GM21825 (cell line): ENCODE results near the gene BICD1.

Experiments used
- ATAC-seq: cut with Tn5 transposase; IDR thresholded peaks from one replicate; pipeline ENCODE4 v1.9.1; 2021; ENCODE audit warnings: mild to moderate bottlenecking, moderate library complexity; ENCODE audit not compliant: unreplicated experiment

Gene BICD1

DNA sequence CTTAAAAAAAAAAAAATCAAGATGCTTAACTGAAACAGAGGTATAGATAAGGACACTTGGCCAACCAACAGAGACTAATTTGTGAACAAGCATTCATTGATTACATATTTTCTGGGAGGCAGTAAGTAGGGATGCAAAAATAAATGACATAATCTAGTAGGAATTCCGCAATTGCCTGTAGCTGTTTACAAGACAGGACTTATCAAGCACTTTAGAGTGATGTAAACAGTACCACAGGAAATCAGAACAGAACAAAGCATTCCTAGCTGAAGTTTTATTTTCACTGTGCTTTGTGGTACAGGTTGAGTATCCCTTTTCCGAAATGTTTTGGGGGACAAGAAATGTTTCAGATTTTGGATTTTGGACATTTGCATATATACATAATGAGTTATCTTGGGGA is 224.5 kb downstream of the BICD1 start:
- no peak for ATAC-seq

- no peak for ATAC-seq
Measured at GRCh38 chr12:32332446-32332845, 225.8 kb downstream of the BICD1 start.

DNA sequence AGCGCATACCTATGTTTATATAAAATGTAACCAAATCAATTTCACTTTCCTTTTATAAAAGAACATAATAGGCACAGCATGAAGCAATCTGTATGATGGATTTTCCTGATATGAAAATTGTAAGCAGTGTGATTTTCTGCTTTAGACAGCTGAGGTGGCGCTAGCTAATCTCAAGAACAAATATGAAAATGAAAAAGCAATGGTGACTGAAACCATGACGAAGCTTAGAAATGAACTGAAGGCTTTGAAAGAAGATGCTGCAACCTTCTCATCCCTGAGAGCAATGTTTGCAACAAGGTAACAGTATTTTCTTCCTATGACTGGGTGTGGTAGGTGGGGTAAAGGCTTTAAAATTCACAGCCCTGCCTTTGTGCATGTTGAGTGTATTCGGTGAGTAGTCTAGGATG is 227.7 kb downstream of the BICD1 start:
- ATAC-seq, result no peak

DNA sequence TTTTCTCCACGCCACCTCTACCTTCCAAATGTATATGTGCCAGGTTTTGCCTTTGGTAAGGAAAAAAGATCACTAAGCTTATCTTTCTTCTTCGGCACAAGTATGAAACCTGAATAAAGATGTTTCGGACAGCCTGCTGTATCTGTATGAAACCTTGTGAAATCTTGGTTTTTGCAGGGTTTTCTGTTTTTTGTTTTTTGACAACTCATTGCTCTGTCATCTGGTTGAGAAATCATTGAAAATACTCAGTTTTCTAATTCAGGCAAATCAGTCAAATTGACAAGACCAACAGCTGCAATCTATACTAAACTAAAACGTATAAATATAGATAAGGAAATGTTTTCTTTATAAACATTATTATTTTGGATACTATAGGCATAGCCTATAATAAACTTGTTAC is 229.6 kb downstream of the BICD1 start:
- no peak for ATAC-seq

- ATAC-seq, result no peak
Measured at GRCh38 chr12:32343496-32343895, 236.8 kb downstream of the BICD1 start.

DNA sequence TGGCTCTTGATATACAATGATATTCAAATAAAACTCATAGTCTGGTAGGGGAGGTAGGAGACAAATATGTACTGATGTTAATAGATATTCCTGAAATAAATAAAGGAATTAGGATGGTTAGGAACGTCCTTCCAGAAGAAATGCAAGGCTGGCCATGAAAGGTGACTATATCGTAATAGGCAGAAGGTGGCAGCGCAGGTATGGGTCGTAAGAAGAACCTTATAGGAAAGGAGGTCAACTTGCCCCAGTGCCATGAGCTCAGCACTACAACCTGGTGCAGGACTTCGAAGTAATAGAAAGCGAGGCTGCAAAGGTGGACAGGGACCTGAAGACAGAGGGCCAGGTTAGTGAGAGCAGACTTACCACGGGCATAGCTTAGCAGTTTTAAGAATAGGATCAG is 237.4 kb downstream of the BICD1 start:
- no peak for ATAC-seq

- no peak for ATAC-seq
Measured at GRCh38 chr12:32353540-32353939, 246.9 kb downstream of the BICD1 start.

- ATAC-seq, result no peak
Measured at GRCh38 chr12:32357601-32358249, 251.1 kb downstream of the BICD1 start.

DNA sequence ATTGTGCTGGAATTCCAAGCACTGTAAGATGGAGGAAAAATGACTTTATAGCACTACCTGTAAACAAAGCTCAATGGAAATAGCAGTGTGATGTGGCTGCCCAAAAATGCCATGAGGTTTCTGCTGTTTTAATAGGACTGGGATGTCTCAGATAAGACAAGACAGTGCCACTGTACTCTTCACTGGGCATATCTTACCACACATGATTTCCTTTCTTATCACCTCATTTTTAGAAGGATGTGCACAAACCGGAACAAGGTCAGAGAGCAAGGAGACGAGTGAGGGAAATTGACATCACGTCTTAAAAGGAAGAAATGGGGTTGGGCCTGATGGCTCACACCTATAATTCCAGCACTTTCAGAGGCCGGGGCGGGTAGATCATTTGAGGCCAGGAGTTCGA is 254.3 kb downstream of the BICD1 start:
- no peak for ATAC-seq

DNA sequence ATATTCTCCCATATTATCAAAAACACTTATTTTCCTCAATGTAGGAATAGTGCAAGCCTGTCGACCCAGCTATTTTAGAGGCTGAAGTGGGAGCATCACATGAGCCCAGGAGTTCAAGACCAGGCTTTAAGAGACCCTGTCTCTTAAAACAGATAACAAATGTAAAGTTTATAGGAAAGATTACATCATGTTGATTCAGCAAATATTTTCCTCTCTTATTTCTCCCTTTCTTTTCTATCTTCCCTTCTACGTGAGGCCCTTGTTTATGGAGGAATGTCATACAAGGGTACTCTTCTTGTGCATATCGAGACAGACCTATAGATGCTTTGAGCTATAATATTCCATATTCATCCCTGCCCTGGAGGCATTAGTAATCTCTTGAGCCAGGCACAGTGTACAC is 256.2 kb downstream of the BICD1 start:
- ATAC-seq, result no peak

DNA sequence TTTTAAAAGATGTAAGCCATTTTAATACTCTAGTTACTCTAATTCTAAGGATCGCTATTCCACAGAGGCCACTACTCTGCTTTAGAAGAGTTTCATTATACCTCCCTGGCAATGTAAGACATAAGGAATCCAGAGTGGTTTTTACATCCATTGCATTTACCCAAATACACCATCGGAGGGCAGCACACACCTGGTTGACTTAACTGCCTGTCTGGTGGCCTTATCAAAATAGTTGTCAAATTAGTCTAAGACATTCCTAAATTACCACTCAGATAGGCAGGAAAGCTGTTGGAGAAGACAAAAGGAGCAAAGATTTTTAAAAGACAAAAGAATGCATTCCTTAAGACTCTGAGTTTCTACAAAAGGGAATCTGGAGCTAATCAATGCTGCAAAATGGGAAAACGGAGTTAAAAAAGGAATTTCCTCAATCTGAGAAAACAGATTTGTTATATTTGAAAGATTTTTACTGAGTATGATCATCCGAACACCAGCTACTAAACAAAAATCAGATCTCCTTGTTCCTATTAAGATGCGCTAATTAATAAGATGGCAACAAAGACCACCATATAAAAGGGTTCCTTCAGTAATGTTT is 258.9 kb downstream of the BICD1 start:
- ATAC-seq, result peak; percentile 61

- ATAC-seq, result no peak
Measured at GRCh38 chr12:32366714-32367113, 260.1 kb downstream of the BICD1 start.

DNA sequence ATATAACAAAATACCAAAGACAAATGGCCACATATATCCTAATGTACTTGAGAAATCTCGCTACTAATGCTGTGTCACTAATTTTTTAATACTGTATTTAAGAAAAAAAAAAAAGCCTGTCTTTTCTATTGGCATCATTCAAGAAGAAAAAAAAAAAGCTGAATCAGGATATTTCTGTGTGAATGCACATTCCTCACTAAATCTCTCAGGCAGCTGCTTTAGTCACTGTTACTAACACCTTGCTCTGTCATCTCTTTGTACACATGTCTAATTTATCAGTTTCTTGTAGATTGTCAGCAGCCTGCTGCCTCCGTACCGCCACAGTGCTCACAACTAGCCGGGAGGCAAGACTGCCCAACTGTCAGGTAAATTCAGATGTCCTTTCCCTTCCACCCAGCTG is 260.7 kb downstream of the BICD1 start:
- no peak for ATAC-seq

GRCh38 chr12:32369202-32369601 is 262.6 kb downstream of the BICD1 start:
- no peak for ATAC-seq

- ATAC-seq, result no peak
Measured at GRCh38 chr12:32377344-32378055, 270.9 kb downstream of the BICD1 start.

- no peak for ATAC-seq
Measured at GRCh38 chr12:32379213-32379612, 272.6 kb downstream of the BICD1 start.

DNA sequence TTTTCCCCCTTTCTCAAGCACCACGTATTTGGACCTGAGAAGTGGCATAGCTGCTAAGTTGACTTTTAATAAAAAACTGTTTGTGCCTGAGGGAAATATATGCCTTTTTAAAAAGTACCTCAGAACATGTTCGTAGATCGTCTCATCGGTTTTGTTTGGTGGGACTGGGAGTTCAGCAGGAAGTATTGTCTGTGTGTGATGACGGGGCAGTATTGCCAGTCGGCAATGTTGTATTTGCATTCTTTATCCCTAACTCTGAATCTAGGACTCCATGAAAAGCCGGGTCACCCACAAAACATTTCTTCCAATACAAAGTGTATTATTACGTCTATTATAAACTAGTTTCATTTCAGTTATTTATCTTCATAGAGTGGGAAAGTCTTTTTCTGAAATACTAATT is 273.0 kb downstream of the BICD1 start:
- ATAC-seq, result no peak

GRCh38 chr12:32382226-32382625 is 275.6 kb downstream of the BICD1 start:
- ATAC-seq, result no peak

GRCh38 chr12:32390572-32391219 is 284.0 kb downstream of the BICD1 start:
- ATAC-seq, result no peak

- no peak for ATAC-seq
Measured at GRCh38 chr12:32395026-32395425, 288.4 kb downstream of the BICD1 start.

GRCh38 chr12:32397696-32398095 is 291.0 kb downstream of the BICD1 start:
- no peak for ATAC-seq

GRCh38 chr12:32398181-32398580 is 291.5 kb downstream of the BICD1 start:
- ATAC-seq, result no peak
